Ascending aorta (tissue), 2 donors: Measurements from ENCODE around the gene TTLL8. TPM values are rescaled to one million over a fixed set of nuclear protein-coding genes. Genes with fewer than 3 reads are reported as not detected.

Experiments used
- DNase-seq, 2 donors: peaks; one replicate each; pipeline ENCODE4 v3.0.0-alpha.2; 2019; ENCODE audit warnings: low spot score in 2 of 2
- H3K27ac ChIP-seq, 2 donors: fragments of 200-600 bp; sonication (generic); one replicate each; pipeline ENCODE4 v1.5.1; 2016 to 2017; ENCODE audit warnings: mild to moderate bottlenecking in 1 of 2
- H3K27me3 ChIP-seq: fragments of 200-600 bp; sonication (generic); one replicate; pipeline ENCODE4 v1.5.1; 2017
- H3K36me3 ChIP-seq, 2 donors: fragments of 200-600 bp; sonication (generic); one replicate each; pipeline ENCODE4 v1.5.1; 2016
- H3K4me1 ChIP-seq, 2 donors: fragments of 200-600 bp; sonication (generic); one replicate each; pipeline ENCODE4 v1.5.1; 2016 to 2017; ENCODE audit warnings: mild to moderate bottlenecking in 1 of 2
- H3K4me3 ChIP-seq, 2 donors: fragments of 200-600 bp; sonication (generic); one replicate each; pipeline ENCODE4 v1.5.1; 2016 to 2017; ENCODE audit warnings: mild to moderate bottlenecking in 1 of 2
- H3K9me3 ChIP-seq, 2 donors: fragments of 200-600 bp; sonication (generic); one replicate each; pipeline ENCODE4 v1.5.1; 2016
- CTCF ChIP-seq, 3 experiments: fragments of 200-600 bp in 2 of 3; fragments of 450-650 bp in 1 of 3; sonication (generic) in 2 of 3; IDR thresholded peaks; one replicate each; pipeline ENCODE4 v1.5.1; 2016 to 2019; ENCODE audit warnings: antibody characterized with exemption in 3 of 3, mild to moderate bottlenecking in 1 of 3, moderate library complexity in 1 of 3
- intact Hi-C: fragments of 100-400 bp; cut with DNase I; formaldehyde crosslinking; loops from one replicate; pipeline ENCODE4 v1.15.1; 2023
- total RNA-seq: library from RNA; depleted of rRNA; stranded (reverse); fragments of >200 nt; gene quantifications from one replicate; pipeline ENCODE4 v1.1.0, GENCODE V29; 2016

TTLL8 gene
- total RNA-seq, 1 donor from 2014 or later: not detected

- Histone ChIP-seq H3K4me3 (no peak overlapping the region), H3K27ac (no peak overlapping the region), H3K9me3 (no peaks in the 10 kb centered on the region), H3K36me3 (no peaks in the 10 kb centered on the region), H3K4me1 (peaks cover 0 to 7% of the 10 kb centered on the region in 2 donors), H3K27me3 (peaks cover 8% of the 10 kb centered on the region)
- intact Hi-C loops: no loop called here
- DNase-seq: no peak
- no peak for TF ChIP-seq CTCF (IDR thresholded peaks at IDR 0.05)
Measured at GRCh38 chr22:50063589-50064393, 5.7 kb upstream of the TTLL8 start.

DNA sequence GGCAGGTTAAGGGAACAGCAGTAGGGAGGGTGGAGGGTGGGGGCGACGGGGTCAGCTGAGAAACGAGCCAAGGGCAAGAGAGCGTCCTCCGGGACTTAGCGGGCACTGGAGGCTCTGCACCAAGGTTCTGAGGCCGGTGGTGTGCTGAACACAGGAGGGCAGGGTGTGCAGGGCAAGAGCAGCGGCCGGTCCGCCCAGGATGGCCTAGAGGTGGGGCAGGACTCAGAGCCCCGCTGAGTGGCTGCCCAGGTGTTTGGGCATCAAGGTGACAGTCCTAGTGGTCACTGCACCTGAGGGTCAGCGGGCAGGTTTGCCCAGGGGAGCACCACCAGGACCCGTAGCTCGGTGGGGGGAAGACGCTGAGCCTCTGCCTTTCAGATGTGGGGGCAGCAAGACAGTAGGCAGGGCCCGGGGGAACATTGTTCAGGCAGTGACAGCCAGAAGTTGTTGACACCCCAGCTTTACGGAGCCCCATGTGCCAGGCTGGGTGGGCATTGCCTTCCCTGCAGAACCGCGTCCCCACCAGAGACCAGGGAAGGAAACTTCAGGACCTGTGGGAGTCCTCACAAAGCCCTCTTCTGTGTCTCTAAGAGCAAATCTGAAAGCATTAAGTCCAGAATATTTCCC lies 4.5 kb upstream of the TTLL8 start:
- Histone ChIP-seq H3K36me3 (no peaks in the 10 kb centered on the region), H3K4me1 (peaks cover 0 to 11% of the 10 kb centered on the region in 2 donors), H3K9me3 (no peaks in the 10 kb centered on the region), H3K4me3 (no peak overlapping the region), H3K27ac (no peak overlapping the region), H3K27me3 (peaks cover 10% of the 10 kb centered on the region)
- no peak for TF ChIP-seq CTCF (IDR thresholded peaks at IDR 0.05)
- intact Hi-C loops: no loop called here
- no peak for DNase-seq

- H3K36me3 ChIP-seq: no peaks in the 10 kb centered on the region
- no peaks in the 10 kb centered on the region for H3K9me3 ChIP-seq
- no peak overlapping the region for H3K4me3 ChIP-seq
- no peak for DNase-seq
- H3K4me1 ChIP-seq: peaks cover 0 to 11% of the 10 kb centered on the region in 2 donors
- no peak overlapping the region for H3K27ac ChIP-seq
- peaks cover 10% of the 10 kb centered on the region for H3K27me3 ChIP-seq
- no peak for TF ChIP-seq CTCF (IDR thresholded peaks at IDR 0.05)
- intact Hi-C loops: no loop called here
Measured at GRCh38 chr22:50061824-50062355, 3.8 kb upstream of the TTLL8 start.

GRCh38 chr22:50061141-50061823 lies 3.2 kb upstream of the TTLL8 start:
- TF ChIP-seq CTCF (IDR thresholded peaks at IDR 0.05): no peak
- Histone ChIP-seq H3K27ac (no peak overlapping the region), H3K4me1 (peaks cover 0 to 11% of the 10 kb centered on the region in 2 donors), H3K4me3 (no peak overlapping the region), H3K27me3 (peaks cover 10% of the 10 kb centered on the region), H3K9me3 (no peaks in the 10 kb centered on the region), H3K36me3 (no peaks in the 10 kb centered on the region)
- intact Hi-C loops: no loop called here
- DNase-seq: no peak

- H3K27ac ChIP-seq: no peak overlapping the region
- no peaks in the 10 kb centered on the region for H3K36me3 ChIP-seq
- peaks cover 0 to 11% of the 10 kb centered on the region in 2 donors for H3K4me1 ChIP-seq
- DNase-seq: no peak
- no peak for TF ChIP-seq CTCF (IDR thresholded peaks at IDR 0.05)
- H3K27me3 ChIP-seq: peaks cover 10% of the 10 kb centered on the region
- intact Hi-C loops: no loop called here
- no peak overlapping the region for H3K4me3 ChIP-seq
- H3K9me3 ChIP-seq: no peaks in the 10 kb centered on the region
Measured at GRCh38 chr22:50060441-50061140, 2.5 kb upstream of the TTLL8 start.
